Activated naive CD4-positive, alpha-beta T cell treated with anti-CD3 and anti-CD28 coated beads, Interleukin-2, amount 50 U/mL, for 24 hours (primary cell): ENCODE measurements around the gene ANKRD39.

Experiments used
- H3K27ac Mint-ChIP-seq: one replicate; pipeline ENCODE4 v1.8.0; 2021; ENCODE audit warnings: mild to moderate bottlenecking, mixed read lengths
- H3K27me3 Mint-ChIP-seq: one replicate; pipeline ENCODE4 v1.8.0; 2021; ENCODE audit warnings: mixed read lengths
- H3K36me3 Mint-ChIP-seq: one replicate; pipeline ENCODE4 v1.8.0; 2021; ENCODE audit warnings: mixed read lengths
- H3K4me1 Mint-ChIP-seq: one replicate; pipeline ENCODE4 v1.8.0; 2021; ENCODE audit warnings: mixed read lengths
- H3K4me3 Mint-ChIP-seq: one replicate; pipeline ENCODE4 v1.8.0; 2021; ENCODE audit warnings: mild to moderate bottlenecking, mixed read lengths
- H3K9me3 Mint-ChIP-seq: one replicate; pipeline ENCODE4 v1.8.0; 2021; ENCODE audit warnings: mixed read lengths

ANKRD39 gene

GRCh38 chr2:96857667-96858372 lies at the start of gene ANKRD39:
Gene ANKRD39 (minus strand): TSS chr2:96858016. CDS start chr2:96857987, 29 bp downstream.
- Mint-ChIP-seq H3K4me3 (peak within 1 kb of the TSS; percentile 83), H3K4me1 (peaks cover 37% of the 10 kb centered on the region), H3K36me3 (peaks cover 9% of the 10 kb centered on the region), H3K27ac (peak within 1 kb of the TSS; percentile 87), H3K27me3 (no peaks in the 10 kb centered on the region), H3K9me3 (no peaks in the 10 kb centered on the region)

GRCh38 chr2:96906729-96907114 lies 48.9 kb upstream of the ANKRD39 start:
- Mint-ChIP-seq H3K4me3 (no peak overlapping the region), H3K4me1 (peaks cover 27% of the 10 kb centered on the region), H3K27me3 (no peaks in the 10 kb centered on the region), H3K36me3 (no peaks in the 10 kb centered on the region), H3K9me3 (no peaks in the 10 kb centered on the region), H3K27ac (peak overlapping the region; percentile 23)

- Mint-ChIP-seq H3K36me3 (no peaks in the 10 kb centered on the region), H3K4me1 (peaks cover 18% of the 10 kb centered on the region), H3K4me3 (no peak overlapping the region), H3K9me3 (no peaks in the 10 kb centered on the region), H3K27me3 (no peaks in the 10 kb centered on the region), H3K27ac (no peak overlapping the region)
Observed at GRCh38 chr2:96903815-96904214, 46.0 kb upstream of the ANKRD39 start.

- Mint-ChIP-seq H3K36me3 (no peaks in the 10 kb centered on the region), H3K9me3 (no peaks in the 10 kb centered on the region), H3K4me3 (no peak overlapping the region), H3K27ac (no peak overlapping the region), H3K27me3 (no peaks in the 10 kb centered on the region), H3K4me1 (peaks cover 22% of the 10 kb centered on the region)
Observed at GRCh38 chr2:96903318-96903717, 45.5 kb upstream of the ANKRD39 start.

GRCh38 chr2:96900237-96900636 lies 42.4 kb upstream of the ANKRD39 start:
- Mint-ChIP-seq H3K27ac (no peak overlapping the region), H3K36me3 (no peaks in the 10 kb centered on the region), H3K9me3 (no peaks in the 10 kb centered on the region), H3K4me3 (no peak overlapping the region), H3K4me1 (peaks cover 49% of the 10 kb centered on the region), H3K27me3 (no peaks in the 10 kb centered on the region)

- H3K4me1 Mint-ChIP-seq = peaks cover 54% of the 10 kb centered on the region
- no peaks in the 10 kb centered on the region for H3K27me3 Mint-ChIP-seq
- H3K9me3 Mint-ChIP-seq = no peaks in the 10 kb centered on the region
- H3K36me3 Mint-ChIP-seq = no peaks in the 10 kb centered on the region
- no peak overlapping the region for H3K4me3 Mint-ChIP-seq
- H3K27ac Mint-ChIP-seq = no peak overlapping the region
Observed at GRCh38 chr2:96899413-96899741, 41.6 kb upstream of the ANKRD39 start.

GRCh38 chr2:96898641-96899412 lies 41.0 kb upstream of the ANKRD39 start:
- H3K9me3 Mint-ChIP-seq = no peaks in the 10 kb centered on the region
- H3K27me3 Mint-ChIP-seq = no peaks in the 10 kb centered on the region
- no peak overlapping the region for H3K4me3 Mint-ChIP-seq
- H3K36me3 Mint-ChIP-seq = no peaks in the 10 kb centered on the region
- H3K27ac Mint-ChIP-seq = peak overlapping the region; percentile 76
- H3K4me1 Mint-ChIP-seq = peaks cover 50% of the 10 kb centered on the region

- Mint-ChIP-seq H3K4me3 (no peak overlapping the region), H3K4me1 (peaks cover 55% of the 10 kb centered on the region), H3K27me3 (no peaks in the 10 kb centered on the region), H3K9me3 (no peaks in the 10 kb centered on the region), H3K27ac (no peak overlapping the region), H3K36me3 (no peaks in the 10 kb centered on the region)
Observed at GRCh38 chr2:96898135-96898505, 40.3 kb upstream of the ANKRD39 start.

- Mint-ChIP-seq H3K4me3 (no peak overlapping the region), H3K36me3 (no peaks in the 10 kb centered on the region), H3K27ac (no peak overlapping the region), H3K4me1 (peaks cover 60% of the 10 kb centered on the region), H3K9me3 (no peaks in the 10 kb centered on the region), H3K27me3 (no peaks in the 10 kb centered on the region)
Observed at GRCh38 chr2:96897491-96898134, 39.8 kb upstream of the ANKRD39 start.

- Mint-ChIP-seq H3K36me3 (no peaks in the 10 kb centered on the region), H3K9me3 (no peaks in the 10 kb centered on the region), H3K4me1 (peaks cover 76% of the 10 kb centered on the region), H3K27me3 (no peaks in the 10 kb centered on the region), H3K27ac (no peak overlapping the region), H3K4me3 (no peak overlapping the region)
Observed at GRCh38 chr2:96895746-96896651, 38.2 kb upstream of the ANKRD39 start.

GRCh38 chr2:96895032-96895745 lies 37.4 kb upstream of the ANKRD39 start:
- Mint-ChIP-seq H3K9me3 (no peaks in the 10 kb centered on the region), H3K27me3 (no peaks in the 10 kb centered on the region), H3K4me1 (peaks cover 82% of the 10 kb centered on the region), H3K4me3 (no peak overlapping the region), H3K27ac (peak overlapping the region; percentile 92), H3K36me3 (no peaks in the 10 kb centered on the region)

- H3K27ac Mint-ChIP-seq = no peak overlapping the region
- no peaks in the 10 kb centered on the region for H3K9me3 Mint-ChIP-seq
- no peaks in the 10 kb centered on the region for H3K27me3 Mint-ChIP-seq
Observed at GRCh38 chr2:96894151-96894531, 36.3 kb upstream of the ANKRD39 start.

GRCh38 chr2:96893289-96894150 lies 35.7 kb upstream of the ANKRD39 start:
- Mint-ChIP-seq H3K4me3 (no peak overlapping the region), H3K27me3 (no peaks in the 10 kb centered on the region), H3K27ac (no peak overlapping the region), H3K4me1 (peaks cover 79% of the 10 kb centered on the region), H3K36me3 (no peaks in the 10 kb centered on the region), H3K9me3 (no peaks in the 10 kb centered on the region)

More at GRCh38 chr2:96894151-96894531, 36.3 kb upstream of the ANKRD39 start:
- Mint-ChIP-seq H3K4me3 (no peak overlapping the region), H3K4me1 (peaks cover 79% of the 10 kb centered on the region), H3K36me3 (no peaks in the 10 kb centered on the region)
